Testis (tissue), 3 donors: Measurements from ENCODE around the gene THADA. TPM values are rescaled to one million over a fixed set of nuclear protein-coding genes. Genes with fewer than 3 reads are reported as not detected.
"Not testable (repeated sequence)": the region's sequence is repeated elsewhere in the genome, so short reads cannot be mapped to it uniquely, and the experiment has no call there.

Experiments
- DNase-seq: peaks from one replicate; pipeline ENCODE4 v3.0.0-alpha.2; 2019
- H3K27ac ChIP-seq, 2 donors: fragments of 200-600 bp; sonication (generic); one replicate each; pipeline ENCODE4 v1.5.1; 2019
- H3K27me3 ChIP-seq: fragments of 200-600 bp; sonication (generic); one replicate; pipeline ENCODE4 v1.5.1; 2019
- H3K36me3 ChIP-seq: fragments of 200-600 bp; sonication (generic); one replicate; pipeline ENCODE4 v1.5.1; 2017; ENCODE audit warnings: low read depth; ENCODE audit errors: missing control alignments
- H3K4me1 ChIP-seq: fragments of 200-600 bp; sonication (generic); one replicate; pipeline ENCODE4 v1.5.1; 2019
- H3K4me3 ChIP-seq, 2 donors: fragments of 200-600 bp; sonication (generic); one replicate each; pipeline ENCODE4 v1.5.1; 2017 to 2019
- H3K9me3 ChIP-seq: fragments of 200-600 bp; sonication (generic); one replicate; pipeline ENCODE4 v1.5.1; 2017
- CTCF ChIP-seq, 3 experiments: fragments of 450-650 bp in 2 of 3; fragments of 200-600 bp in 1 of 3; sonication (generic) in 1 of 3; IDR thresholded peaks; one replicate each; pipeline ENCODE4 v1.5.1; 2016 to 2019; ENCODE audit warnings: antibody characterized with exemption in 3 of 3, mild to moderate bottlenecking in 2 of 3, moderate library complexity in 1 of 3
- POLR2A ChIP-seq: fragments of 450-650 bp; IDR thresholded peaks from one replicate; pipeline ENCODE4 v1.6.1; 2017; ENCODE audit warnings: antibody characterized with exemption, mild to moderate bottlenecking, moderate library complexity
- WGBS, 2 donors: methylation state at CpG; one replicate each; pipeline ENCODE4 v1.1.5; 2018; 5-methylcytosine and 5-hydroxymethylcytosine counted together
- intact Hi-C: fragments of 100-400 bp; cut with DNase I; formaldehyde crosslinking; loops from one replicate; pipeline ENCODE4 v1.15.1; 2023; ENCODE audit warnings: low total_unique reads
- polyA plus RNA-seq: library from polyadenylated mRNA; stranded (reverse); fragments of 350-450 nt; fragmentation: Illumina TruSeq; extraction: RNeasy Lipid Tissue Mini Kit (QIAGEN cat#74804); gene quantifications from one replicate; pipeline ENCODE4 v1.2.3, GENCODE V29; 2014; ENCODE audit warnings: low read depth, low replicate concordance; ENCODE audit not compliant: insufficient read depth
- total RNA-seq, 2 donors: library from RNA; depleted of rRNA; stranded (reverse); fragments of >200 nt; gene quantifications; one replicate each; pipeline ENCODE4 v1.2.3, GENCODE V29; 2016

THADA gene
- total and polyA plus RNA-seq, 3 donors from 2014 or later, result 29.5 to 43.9 (median 39.5) TPM

GRCh38 chr2:43285987-43286386 is 309.9 kb downstream of the THADA start:
- Histone ChIP-seq H3K36me3 (no peaks in the 10 kb centered on the region), H3K27me3 (no peaks in the 10 kb centered on the region), H3K9me3 (no peaks in the 10 kb centered on the region), H3K4me3 (no peak overlapping the region), H3K27ac (no peak overlapping the region), H3K4me1 (no peaks in the 10 kb centered on the region)
- no peak for TF ChIP-seq POLR2A
- no peak for TF ChIP-seq CTCF (IDR thresholded peaks at IDR 0.05)
- no peak for DNase-seq
- 93 to 96% methylated on average over 2 of the region's 2 CpGs for WGBS, 2 donors
- intact Hi-C loops, result no loop called here

GRCh38 chr2:43284967-43285366 is 310.9 kb downstream of the THADA start:
- WGBS, 2 donors, result 90 to 100% methylated on average over 1 of the region's 1 CpG

GRCh38 chr2:43284347-43284746 is 311.5 kb downstream of the THADA start:
- H3K36me3 ChIP-seq, H3K9me3 ChIP-seq, DNase-seq, H3K27me3 ChIP-seq, H3K4me1 ChIP-seq, H3K4me3 ChIP-seq, intact Hi-C loops, H3K27ac ChIP-seq: not testable (repeated sequence)
- WGBS, 2 donors, result 92 to 95% methylated on average over 6 of the region's 6 CpGs

More at GRCh38 chr2:43284967-43285366, 310.9 kb downstream of the THADA start:
- Histone ChIP-seq H3K4me3 (no peak overlapping the region), H3K4me1 (no peaks in the 10 kb centered on the region), H3K9me3 (no peaks in the 10 kb centered on the region), H3K27me3 (no peaks in the 10 kb centered on the region), H3K27ac (no peak overlapping the region), H3K36me3 (no peaks in the 10 kb centered on the region)
- intact Hi-C loops, result no loop called here
- TF ChIP-seq CTCF (IDR thresholded peaks at IDR 0.05) (no peak), POLR2A (no peak)
- no peak for DNase-seq

DNA sequence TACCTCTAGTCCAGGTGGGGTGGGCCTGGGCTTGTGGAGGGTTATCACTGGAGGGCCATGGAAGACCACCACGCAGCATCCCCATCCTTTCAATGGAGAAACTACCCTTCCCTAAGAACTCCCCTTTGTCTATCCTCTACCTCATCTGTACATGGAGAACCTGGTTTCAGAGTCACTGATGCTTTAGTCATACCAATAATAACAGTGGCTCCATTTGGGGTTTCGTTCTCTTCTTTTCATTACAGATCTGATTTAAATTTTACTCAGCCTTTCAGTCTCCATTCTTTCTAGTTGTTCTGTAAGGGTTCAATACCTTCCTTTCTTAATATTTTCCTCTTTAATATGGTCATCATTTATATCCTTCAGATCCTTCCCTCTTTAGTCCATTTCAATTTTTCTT is 314.8 kb downstream of the THADA start:
- Histone ChIP-seq H3K27me3 (no peaks in the 10 kb centered on the region), H3K9me3 (no peaks in the 10 kb centered on the region), H3K4me3 (no peak overlapping the region), H3K27ac (no peak overlapping the region), H3K4me1 (peaks cover 24% of the 10 kb centered on the region), H3K36me3 (no peaks in the 10 kb centered on the region)
- no peak for DNase-seq
- WGBS, 2 donors, result 47 to 66% methylated on average over 2 of the region's 2 CpGs
- intact Hi-C loops, result no loop called here
- TF ChIP-seq POLR2A (no peak), CTCF (IDR thresholded peaks at IDR 0.05) (no peak)

- H3K36me3 ChIP-seq, result no peaks in the 10 kb centered on the region
- H3K4me1 ChIP-seq, result peaks cover 32% of the 10 kb centered on the region
- TF ChIP-seq POLR2A, result no peak
- TF ChIP-seq CTCF (IDR thresholded peaks at IDR 0.05), result no peak
- 91 to 95% methylated on average over 8 of the region's 8 CpGs for WGBS, 2 donors
- DNase-seq, result no peak
- H3K9me3 ChIP-seq, result no peaks in the 10 kb centered on the region
- no peaks in the 10 kb centered on the region for H3K27me3 ChIP-seq
- intact Hi-C loops, result no loop called here
- no peak overlapping the region for H3K4me3 ChIP-seq
- H3K27ac ChIP-seq, result no peak overlapping the region
Measured at GRCh38 chr2:43279317-43279840, 316.5 kb downstream of the THADA start.
